ENCODE data around the gene LDLRAD3.

LDLRAD3 gene

GRCh38 chr11:35954205-35954604 lies 10.3 kb downstream of the LDLRAD3 start:
- no peak for DNase-seq (ENCODE audit: low read depth in 2 of 3, low spot score in 1 of 3)

DNA sequence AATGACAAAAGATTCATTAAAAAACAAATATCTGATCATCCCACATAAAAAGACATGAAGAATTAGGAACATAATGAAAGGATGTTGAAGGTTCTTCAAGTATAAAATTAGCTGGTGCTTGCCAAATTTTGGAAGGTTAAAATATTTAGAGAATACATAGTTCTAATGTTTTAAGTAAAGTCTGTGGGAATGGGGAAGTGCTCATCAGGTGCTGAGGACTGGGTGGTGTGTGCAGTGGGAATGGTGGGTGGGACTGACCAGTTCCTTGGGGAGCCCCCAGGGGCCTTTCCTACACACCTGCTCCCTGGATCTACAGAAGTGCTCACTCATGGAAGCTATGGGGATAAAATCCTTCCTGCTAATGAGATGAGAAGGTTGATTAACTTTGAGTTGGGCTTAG lies 11.8 kb downstream of the LDLRAD3 start:
- no peak for DNase-seq (ENCODE audit: low read depth in 2 of 3, low spot score in 1 of 3)

GRCh38 chr11:35962369-35963138 lies 18.7 kb downstream of the LDLRAD3 start:
- no peak for DNase-seq (ENCODE audit: low read depth in 2 of 3, low spot score in 1 of 3)

DNA sequence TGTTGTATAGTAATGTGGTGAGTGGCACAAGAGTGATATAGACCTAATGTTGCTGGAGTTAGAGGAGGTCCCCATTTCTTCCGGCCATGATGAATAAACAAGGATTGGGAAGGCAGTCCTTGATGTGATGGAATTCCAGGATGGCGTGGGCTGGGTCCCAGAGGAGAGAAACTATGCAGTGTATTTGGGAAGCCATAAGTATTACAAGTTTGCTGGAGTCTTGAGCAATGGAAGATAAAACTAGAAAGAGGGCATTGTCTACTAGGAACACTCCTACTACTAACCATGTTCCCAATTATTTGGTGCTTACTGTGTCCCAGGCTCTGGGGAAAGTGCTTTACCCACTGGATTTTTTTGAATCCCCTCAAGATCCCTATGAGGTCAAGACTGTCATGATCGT lies 20.0 kb downstream of the LDLRAD3 start:
- DNase-seq (ENCODE audit: low read depth in 2 of 3, low spot score in 1 of 3): no peak

- no peak for DNase-seq (ENCODE audit: low read depth in 2 of 3, low spot score in 1 of 3)
Observed at GRCh38 chr11:35964841-35965240, 21.0 kb downstream of the LDLRAD3 start.

DNA sequence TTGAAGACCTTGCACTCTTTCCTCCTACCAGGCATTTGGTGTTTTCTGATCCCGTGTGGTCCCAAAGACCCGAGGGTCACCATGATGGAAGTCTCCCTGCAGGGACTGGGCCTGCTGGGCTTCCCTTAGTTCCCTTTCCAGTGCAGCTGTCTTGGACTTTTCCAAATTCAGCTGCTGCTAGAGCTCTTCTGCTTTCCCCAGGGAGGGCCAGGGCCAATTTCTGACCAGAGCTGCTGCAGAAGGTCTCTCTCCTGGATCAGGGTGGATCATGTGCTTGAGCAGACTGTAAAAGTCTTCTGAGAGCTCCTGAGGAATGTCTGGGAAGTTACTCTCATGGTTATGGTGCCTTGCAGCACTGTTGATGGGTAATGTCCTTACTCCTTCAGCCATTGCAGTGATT lies 23.2 kb downstream of the LDLRAD3 start:
- DNase-seq (ENCODE audit: low read depth in 2 of 3, low spot score in 1 of 3): no peak

DNA sequence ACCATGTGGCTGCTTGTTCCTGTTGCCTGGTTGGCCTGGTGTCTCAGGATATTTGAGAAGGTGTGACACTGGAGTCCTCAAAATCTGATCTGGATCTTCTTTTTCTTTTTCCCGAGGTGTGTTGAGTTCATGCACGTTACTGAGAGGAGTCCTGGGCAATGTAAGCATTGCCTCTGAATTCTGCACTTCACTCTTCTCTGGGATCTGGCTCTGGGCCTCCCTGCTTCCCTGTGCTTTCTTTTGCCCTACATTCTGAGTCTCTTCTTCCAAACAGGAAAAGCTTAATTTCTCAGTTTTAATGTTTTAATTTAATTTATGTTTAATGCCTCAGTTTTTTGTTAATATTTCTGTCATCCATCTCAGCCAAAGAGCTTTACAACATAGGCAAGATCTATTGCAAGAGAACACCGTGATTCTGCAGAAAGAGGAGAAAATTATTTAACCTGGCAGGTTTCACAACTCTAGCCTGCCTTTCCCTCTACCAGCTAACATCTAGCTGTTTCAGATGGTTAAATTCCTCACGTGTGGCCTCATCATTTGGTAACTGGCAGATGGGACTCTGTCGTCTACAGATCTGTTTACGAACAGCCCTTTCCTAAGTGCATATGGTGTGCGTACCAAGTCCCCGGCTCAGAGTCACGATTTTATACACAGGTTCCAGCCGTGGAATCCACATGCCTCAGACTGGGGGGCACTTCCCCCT lies 24.7 kb downstream of the LDLRAD3 start:
- DNase-seq (ENCODE audit: low read depth in 2 of 3, low spot score in 1 of 3): no peak

DNA sequence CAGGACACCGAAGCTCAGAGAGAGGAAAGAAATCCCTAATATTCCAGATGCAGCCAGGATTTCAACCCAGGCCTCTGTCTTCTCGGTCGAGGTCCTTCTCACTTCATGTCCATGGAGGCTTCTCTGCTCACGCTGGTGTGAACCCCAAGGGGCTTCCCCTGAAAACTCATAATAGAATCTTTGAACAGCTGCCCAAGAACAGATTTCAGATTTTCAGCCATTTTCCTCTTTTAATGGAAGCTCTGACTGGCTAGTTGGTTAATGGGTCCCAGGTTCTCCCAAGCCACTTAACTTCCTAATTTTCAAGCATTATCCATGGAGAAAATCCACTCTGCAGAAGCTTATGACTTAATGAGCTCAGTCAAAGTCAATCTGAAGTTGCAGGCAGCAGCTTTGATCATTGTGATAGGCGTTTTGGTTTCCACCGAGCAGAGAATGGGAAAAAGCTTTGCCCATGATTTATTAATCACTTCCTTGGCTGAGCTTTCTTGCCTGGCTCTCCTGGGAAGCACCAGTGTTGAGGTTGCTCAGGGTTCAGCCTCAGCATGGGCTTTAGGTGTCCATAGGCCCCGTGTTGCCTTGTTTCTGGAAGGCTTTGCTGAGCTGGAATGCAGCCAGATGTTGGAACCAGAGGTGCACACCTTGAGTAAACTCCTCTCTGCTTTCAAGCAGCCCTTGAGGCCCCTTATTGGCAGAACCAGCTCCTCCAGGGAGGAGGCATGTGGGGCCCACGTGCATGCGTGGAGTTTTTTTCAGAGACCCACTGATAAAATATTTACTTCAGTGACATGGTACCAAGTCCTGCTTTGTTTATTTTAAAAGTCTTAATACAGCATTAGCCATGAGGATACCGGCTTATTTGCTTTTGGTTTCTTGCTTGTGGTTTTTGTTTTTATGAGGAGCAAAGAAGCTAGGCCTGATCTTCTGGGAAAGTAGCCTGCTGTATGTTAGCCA lies 25.5 kb downstream of the LDLRAD3 start:
- DNase-seq (ENCODE audit: low read depth in 2 of 3, low spot score in 1 of 3): no peak

DNA sequence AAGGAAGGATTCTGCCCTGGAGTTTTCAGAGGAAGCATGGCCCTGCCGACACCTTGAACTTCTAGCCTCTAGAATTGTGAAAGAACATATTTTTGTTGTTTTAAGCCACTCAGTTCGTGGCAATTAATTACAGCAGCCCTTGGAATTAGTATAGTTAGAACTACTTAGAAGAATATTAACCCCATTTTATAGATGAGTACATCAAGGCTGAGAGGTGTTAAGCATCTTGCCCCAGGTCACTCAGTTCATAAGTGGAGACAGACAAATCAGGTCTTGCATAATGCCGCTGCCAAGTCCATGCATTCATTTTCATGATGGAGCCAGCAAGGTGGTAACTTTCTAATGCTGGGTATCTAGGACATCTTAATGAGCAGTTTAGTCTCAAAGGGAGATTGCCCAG lies 26.6 kb downstream of the LDLRAD3 start:
- no peak for DNase-seq (ENCODE audit: low read depth in 2 of 3, low spot score in 1 of 3)

- DNase-seq (ENCODE audit: low read depth in 2 of 3, low spot score in 1 of 3): no peak
Observed at GRCh38 chr11:35971841-35972422, 28.1 kb downstream of the LDLRAD3 start.

DNA sequence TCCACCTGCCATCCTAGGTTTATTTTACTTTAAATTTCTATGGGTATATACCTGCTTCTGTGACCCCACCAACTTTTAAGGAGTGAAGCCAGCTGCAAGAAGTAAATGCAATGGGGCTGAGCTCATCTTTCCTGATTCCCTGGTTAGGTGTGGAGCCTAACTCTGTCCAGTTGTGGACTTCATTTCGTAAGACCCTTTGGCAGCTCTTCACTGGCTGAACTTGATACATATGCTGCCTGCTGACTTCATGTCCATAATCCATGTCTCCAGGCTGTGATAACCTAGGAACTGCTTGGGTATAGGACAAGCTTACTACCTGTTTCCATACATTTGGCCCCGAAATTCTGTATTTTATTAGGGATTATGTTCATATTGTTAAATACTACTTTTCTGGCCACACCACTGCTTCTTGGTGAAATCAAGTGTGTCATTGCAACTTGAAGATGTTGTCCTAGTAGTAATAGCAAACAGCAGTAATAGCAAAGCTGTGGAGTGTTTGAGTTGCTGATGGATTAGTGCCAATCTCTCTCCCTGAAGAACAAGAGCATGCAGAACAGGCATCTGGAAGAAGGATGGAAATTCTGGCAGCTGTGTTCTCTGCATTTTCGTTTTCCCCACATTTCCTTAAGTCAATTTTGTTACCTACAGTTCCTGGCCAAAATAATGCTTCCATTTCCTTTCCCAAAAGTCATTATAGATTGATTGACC lies 31.2 kb downstream of the LDLRAD3 start:
- DNase-seq (ENCODE audit: low read depth in 2 of 3, low spot score in 1 of 3): no peak

- DNase-seq (ENCODE audit: low read depth in 2 of 3, low spot score in 1 of 3): no peak
Observed at GRCh38 chr11:35976434-35976833, 32.6 kb downstream of the LDLRAD3 start.

DNA sequence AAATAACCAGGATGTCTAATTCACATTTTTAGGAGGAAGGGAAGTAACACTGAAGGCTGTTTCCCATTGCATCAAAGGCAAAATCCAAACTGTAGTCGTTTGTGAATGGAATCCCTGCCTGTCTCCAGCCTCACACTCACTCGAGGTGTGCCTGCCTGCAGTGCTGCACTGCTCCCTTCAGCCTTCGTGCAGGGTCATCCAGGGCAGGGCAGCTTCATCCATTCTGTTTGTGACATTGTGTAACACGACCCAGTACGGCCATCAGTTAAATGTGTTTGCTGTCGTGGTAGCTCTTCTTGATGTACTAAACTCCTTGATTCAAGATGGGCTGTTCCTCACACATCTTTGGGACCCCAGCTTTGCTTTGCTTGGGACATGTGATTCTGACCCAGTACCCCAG lies 34.3 kb downstream of the LDLRAD3 start:
- DNase-seq (ENCODE audit: low read depth in 2 of 3, low spot score in 1 of 3): no peak

DNA sequence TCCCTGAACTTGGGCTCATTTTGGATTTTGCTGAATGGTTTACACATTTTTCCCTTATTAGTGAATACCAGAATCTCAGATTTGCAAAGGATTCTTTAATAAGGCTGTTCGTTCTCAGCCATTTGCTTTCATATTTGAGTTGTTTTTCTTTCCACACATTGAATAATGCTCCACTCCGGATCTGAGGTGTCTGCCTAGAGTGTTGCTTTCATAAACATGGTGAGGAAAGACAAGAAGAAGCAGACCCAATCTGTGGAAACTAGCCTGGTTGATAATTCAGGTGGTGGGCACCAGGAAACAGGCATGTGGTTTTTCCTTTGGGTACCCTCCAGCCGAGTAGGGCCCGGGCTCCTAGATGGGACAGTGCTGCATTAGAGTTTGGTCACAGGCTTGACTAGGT lies 35.0 kb downstream of the LDLRAD3 start:
- no peak for DNase-seq (ENCODE audit: low read depth in 2 of 3, low spot score in 1 of 3)

- no peak for DNase-seq (ENCODE audit: low read depth in 2 of 3, low spot score in 1 of 3)
Observed at GRCh38 chr11:35980686-35981390, 37.0 kb downstream of the LDLRAD3 start.

GRCh38 chr11:35981581-35981980 lies 37.7 kb downstream of the LDLRAD3 start:
- DNase-seq (ENCODE audit: low read depth in 2 of 3, low spot score in 1 of 3): no peak

GRCh38 chr11:35982061-35982460 lies 38.2 kb downstream of the LDLRAD3 start:
- no peak for DNase-seq (ENCODE audit: low read depth in 2 of 3, low spot score in 1 of 3)

GRCh38 chr11:35983981-35984380 lies 40.1 kb downstream of the LDLRAD3 start:
- no peak for DNase-seq (ENCODE audit: low read depth in 2 of 3, low spot score in 1 of 3)

DNA sequence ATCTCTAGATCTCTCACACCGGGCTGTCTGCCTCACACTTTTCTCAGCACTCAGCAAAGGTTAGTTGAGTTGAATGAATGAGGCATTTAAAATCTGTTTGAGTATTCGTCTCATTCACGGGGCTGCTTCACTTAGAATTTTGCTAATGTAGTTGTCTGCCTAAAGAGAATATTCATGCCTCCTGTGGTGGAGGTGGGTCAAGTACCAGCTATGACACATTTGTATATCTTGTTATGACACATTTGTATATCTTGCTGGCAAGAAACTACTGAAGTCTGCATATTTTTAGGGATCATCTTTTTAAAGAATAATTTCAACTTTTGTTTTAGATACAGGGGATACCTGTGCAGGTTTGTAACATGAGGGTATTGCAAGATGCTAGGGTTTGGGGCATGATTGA lies 43.1 kb downstream of the LDLRAD3 start:
- DNase-seq (ENCODE audit: low read depth in 2 of 3, low spot score in 1 of 3): no peak

DNA sequence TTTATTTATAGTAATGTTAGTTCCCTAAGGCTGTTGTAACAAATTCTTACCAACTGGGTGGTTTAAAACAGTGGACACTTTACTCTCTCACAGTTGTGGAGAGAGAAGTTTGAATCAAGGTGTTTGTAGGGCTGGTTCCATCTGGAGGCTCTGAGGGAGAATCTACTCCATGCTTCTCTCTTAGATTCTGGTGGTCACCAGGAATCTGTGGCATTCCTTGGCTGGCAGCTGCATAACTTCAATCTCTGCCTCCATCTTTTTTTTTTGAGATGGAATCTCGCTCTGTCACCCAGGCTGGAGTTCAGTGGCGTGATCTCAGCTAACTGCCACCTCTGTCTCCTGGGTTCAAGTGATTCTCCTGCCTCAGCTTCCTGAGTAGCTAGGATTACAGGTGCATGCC lies 46.3 kb downstream of the LDLRAD3 start:
- no peak for DNase-seq (ENCODE audit: low read depth in 2 of 3, low spot score in 1 of 3)

Data from stimulated activated CD4-positive, alpha-beta T cell treated with anti-CD3 and anti-CD28 coated beads, Interleukin-12 subunit alpha, Interleukin-12 subunit beta, amount 100 ng/mL, for 48 hours (primary cell).